Body of pancreas (tissue), 4 donors: ENCODE measurements around the gene LPCAT1.

Source experiments
- POLR2A ChIP-seq, 3 donors: fragments of 450-650 bp; IDR thresholded peaks; one replicate each; pipeline ENCODE4 v1.6.1; 2016; ENCODE audit warnings: antibody characterized with exemption in 3 of 3, mild to moderate bottlenecking in 2 of 3
- TF ChIP-seq, protein P1 (sequence below), 7 experiments: fragments of 450-650 bp in 4 of 7; fragments of 200-600 bp in 3 of 7; sonication (generic) in 3 of 7; IDR thresholded peaks; one replicate each; pipeline ENCODE4 v1.5.1; 2016 to 2019; ENCODE audit warnings: antibody characterized with exemption in 7 of 7

DNA sequence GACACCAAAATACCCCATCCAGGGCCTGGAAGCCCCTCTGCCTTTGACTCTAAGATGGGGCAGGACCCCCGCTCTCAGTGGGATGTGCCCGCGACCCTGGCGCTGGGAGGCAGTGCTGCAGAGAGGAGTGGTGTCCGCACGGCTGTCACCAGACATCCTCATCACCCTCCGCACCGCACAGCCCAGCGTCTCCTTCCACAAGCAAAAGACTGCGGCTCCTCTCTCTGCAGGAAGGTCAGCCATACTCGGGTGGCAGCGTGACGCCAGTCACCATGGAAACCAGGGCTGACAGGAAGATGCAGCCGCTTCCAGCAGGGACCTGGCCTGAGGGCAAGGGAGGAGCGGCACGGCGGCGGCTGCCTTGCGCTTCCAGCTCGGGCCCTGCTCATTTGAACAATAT, 61.4 kb downstream of the LPCAT1 start:
- TF ChIP-seq, protein P1, sequence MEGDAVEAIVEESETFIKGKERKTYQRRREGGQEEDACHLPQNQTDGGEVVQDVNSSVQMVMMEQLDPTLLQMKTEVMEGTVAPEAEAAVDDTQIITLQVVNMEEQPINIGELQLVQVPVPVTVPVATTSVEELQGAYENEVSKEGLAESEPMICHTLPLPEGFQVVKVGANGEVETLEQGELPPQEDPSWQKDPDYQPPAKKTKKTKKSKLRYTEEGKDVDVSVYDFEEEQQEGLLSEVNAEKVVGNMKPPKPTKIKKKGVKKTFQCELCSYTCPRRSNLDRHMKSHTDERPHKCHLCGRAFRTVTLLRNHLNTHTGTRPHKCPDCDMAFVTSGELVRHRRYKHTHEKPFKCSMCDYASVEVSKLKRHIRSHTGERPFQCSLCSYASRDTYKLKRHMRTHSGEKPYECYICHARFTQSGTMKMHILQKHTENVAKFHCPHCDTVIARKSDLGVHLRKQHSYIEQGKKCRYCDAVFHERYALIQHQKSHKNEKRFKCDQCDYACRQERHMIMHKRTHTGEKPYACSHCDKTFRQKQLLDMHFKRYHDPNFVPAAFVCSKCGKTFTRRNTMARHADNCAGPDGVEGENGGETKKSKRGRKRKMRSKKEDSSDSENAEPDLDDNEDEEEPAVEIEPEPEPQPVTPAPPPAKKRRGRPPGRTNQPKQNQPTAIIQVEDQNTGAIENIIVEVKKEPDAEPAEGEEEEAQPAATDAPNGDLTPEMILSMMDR (IDR thresholded peaks at IDR 0.05): no peak
- no peak for TF ChIP-seq POLR2A (IDR thresholded peaks at IDR 0.05)
